GM19023 (cell line): ENCODE results near the gene CLEC16A.
A peak's percentile ranks its signal among the peaks of the same experiment; 100 is the strongest.
"Not testable (repeated sequence)": the region's sequence is repeated elsewhere in the genome, so short reads cannot be mapped to it uniquely, and the experiment has no call there.

Source experiments
- ATAC-seq: cut with Tn5 transposase; IDR thresholded peaks from one replicate; pipeline ENCODE4 v1.9.1; 2021; ENCODE audit warnings: mild to moderate bottlenecking, moderate library complexity; ENCODE audit not compliant: unreplicated experiment

CLEC16A gene

GRCh38 chr16:10964891-10965326 lies 20.5 kb downstream of the CLEC16A start:
- peak; percentile 44 for ATAC-seq

DNA sequence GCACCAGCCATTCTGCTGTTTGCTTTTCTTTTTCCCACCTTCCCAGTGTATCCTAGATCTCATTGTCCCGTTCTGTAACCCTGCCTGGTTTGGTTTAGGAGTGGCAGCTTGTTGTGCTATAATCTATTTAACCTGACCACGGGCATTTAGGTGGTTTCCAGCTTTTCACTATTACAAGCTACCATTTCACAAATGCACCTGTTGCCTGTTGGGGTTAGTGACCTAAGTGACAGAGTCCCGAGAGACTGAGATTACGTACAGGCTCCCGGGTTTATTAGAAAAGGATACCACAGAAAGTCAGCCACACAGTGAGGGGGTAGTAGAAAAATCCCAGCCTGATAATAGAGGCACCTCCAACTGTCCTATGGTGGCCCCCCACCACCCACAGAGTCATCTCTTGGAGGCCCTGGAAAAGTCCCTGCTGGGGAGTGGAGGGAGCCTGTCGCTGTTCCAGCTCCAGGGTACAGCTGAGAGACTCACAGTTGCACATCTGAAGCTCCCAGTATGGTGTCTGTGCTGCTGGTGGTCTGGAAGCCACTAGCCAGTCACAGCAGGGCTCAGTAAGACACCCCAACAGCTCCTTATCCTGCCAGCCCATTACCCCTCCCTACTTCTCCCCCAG lies 21.2 kb downstream of the CLEC16A start:
- peak; percentile 60 for ATAC-seq

- no peak for ATAC-seq
These were observed 21.8 kb downstream of the CLEC16A start for GRCh38 chr16:10966129-10966528.

DNA sequence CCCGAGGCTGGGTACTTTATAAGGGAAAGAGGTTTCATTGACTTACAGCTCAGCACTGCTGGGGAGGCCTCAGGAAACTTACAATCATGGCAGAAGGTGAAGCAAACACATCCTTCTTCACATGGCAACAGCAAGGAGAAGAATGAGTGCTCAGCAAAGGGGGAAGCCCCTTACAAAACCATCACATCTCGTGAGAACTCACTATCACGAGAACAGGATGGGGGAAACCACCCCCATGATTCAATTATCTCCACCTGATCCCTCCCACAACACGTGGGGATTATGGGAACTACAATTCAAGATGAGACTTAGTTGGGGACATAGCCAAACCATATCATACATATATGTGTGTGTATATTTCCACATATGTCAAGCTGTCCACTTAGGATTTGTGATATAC lies 22.2 kb downstream of the CLEC16A start:
- ATAC-seq, result not testable (repeated sequence)

- no peak for ATAC-seq
These were observed 23.6 kb downstream of the CLEC16A start for GRCh38 chr16:10967986-10968385.

DNA sequence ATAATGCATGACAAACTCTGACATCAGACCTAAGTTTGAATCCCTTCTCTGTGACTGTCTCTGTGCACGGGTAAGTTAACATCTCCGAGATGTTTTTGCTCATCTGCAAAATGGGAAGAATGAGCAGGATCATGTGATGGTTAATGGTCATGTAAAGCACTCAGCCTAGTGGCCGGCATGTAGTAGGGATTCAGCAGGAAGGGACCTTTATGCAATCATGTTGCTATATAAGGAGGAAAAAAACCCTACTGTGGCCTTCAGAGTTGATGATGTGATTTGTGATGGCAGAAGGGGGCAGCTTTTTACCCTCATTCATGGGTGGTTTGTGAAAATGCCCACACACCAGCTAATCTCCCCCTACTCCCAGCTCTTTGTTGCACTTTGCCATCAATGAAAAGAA lies 24.1 kb downstream of the CLEC16A start:
- ATAC-seq, result no peak

DNA sequence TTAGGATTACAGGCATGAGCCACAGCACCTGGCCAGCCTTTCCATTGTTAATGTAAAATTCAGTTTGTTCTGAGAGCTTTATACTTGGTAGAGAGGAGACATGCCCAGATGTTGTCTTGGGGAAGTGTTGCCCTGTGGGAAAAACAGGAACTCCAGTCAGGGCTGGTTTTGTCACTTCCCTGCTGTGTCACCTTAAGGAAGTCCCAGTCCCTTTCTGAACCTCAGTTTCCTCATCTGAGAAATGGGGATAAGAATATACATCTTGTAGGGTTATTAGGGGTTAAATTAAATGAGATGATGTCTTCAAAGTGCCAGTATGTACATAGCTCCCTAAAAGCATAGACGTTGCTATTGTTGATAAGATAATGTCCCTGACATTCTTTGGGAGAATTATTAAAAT lies 25.3 kb downstream of the CLEC16A start:
- ATAC-seq, result no peak

GRCh38 chr16:10970065-10970464 lies 25.7 kb downstream of the CLEC16A start:
- ATAC-seq, result no peak

DNA sequence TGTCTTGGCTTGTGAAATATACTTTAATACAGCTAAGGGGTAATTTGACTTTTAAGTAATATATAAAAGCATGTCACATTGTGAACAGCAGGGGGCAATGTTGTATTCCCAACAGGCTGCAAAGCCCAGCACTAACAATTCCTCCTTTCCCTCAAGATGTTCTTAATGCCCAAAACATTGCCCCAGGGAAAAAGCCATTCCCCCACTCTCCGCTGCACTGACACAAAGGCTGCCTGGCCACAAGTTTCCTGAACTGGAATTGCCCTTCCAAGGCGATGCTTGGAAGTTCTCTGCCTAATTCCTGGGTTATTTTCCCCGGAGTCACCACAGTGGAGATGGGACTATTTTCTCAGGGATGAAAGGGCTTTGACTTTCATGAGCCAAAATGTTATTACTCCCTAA lies 27.2 kb downstream of the CLEC16A start:
- ATAC-seq, result no peak

DNA sequence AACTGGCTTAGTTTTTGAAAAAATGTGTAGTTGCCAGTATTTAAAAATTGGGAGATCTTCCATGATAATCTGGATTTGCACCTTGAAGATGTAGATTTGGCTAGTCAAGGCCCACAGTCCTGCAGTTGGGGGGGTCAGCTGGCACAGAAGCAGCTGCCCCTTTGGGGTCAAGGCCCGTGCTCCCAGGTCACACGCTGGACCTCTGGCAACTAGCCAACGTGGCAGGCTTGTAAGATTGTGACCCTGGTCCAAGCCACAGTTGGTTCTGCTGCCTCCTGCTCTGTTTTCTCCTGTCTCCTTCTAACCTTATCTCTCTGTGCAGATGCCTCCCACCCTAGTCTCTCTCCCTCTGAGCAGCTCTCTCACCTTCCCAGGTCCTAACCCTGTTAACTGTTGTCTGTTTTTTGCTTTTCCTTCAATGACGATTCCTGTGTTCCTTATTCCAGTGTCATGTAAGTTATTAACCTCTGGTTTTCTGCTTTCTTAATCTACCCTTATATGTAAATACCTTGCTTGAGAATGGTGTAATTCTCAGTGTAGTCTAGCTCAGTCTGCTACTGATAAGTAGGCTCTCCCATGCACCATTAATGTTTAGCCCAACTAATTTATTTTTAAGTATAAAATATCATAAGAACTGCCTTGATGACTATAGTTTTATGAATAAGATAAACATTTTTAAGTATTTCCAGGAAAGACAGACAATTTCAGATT lies 27.9 kb downstream of the CLEC16A start:
- ATAC-seq, result no peak

- no peak for ATAC-seq
These were observed 28.6 kb downstream of the CLEC16A start for GRCh38 chr16:10972819-10973464.

DNA sequence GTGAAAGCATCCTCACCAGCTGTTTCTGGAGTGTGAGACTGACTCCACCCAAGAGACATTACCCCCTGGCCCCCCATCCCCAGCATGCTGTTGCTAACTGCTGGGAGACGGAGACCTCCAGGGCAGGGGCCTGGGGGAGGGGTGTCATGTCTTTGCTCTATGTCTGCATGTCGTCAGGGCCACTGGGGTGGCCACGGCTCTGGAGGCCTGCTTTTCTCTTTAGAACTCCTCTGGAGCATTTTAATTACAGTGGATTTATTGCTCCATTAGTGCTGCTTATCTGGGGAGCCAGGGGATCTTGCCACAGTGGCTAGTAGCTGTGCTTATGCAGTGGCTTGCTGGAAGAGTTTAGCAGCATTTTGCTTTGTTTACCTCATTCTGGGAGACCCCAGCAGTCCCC lies 32.3 kb downstream of the CLEC16A start:
- ATAC-seq, result no peak

- no peak for ATAC-seq
These were observed 33.8 kb downstream of the CLEC16A start for GRCh38 chr16:10978124-10978523.

DNA sequence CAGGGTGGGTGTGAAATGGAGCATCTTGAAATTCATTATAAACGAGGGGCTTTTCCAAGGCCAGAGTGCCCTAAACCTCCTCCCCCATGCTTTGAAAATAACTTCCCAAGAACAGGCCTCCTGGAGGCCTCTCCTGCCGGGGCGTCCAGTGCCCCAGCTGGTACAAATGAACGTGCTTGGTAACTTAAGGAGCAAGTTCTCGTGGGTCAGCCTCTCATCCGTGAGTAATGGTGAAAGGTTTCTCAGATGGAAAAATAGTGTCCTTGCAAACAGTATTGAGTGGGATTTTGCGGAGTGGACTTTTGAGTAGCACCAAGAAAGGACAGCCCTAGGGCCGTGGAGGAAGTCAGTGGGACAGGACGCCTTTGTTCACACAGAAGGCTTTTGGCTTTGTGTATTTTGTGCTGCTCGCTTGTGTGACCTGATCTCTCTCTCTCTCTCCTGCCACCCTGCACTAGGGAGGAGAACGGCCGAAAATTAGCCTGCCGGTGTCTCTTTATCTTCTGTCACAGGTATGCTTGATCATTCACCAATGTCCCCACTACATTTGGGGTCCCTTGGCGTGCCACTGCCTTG lies 34.6 kb downstream of the CLEC16A start:
- no peak for ATAC-seq

DNA sequence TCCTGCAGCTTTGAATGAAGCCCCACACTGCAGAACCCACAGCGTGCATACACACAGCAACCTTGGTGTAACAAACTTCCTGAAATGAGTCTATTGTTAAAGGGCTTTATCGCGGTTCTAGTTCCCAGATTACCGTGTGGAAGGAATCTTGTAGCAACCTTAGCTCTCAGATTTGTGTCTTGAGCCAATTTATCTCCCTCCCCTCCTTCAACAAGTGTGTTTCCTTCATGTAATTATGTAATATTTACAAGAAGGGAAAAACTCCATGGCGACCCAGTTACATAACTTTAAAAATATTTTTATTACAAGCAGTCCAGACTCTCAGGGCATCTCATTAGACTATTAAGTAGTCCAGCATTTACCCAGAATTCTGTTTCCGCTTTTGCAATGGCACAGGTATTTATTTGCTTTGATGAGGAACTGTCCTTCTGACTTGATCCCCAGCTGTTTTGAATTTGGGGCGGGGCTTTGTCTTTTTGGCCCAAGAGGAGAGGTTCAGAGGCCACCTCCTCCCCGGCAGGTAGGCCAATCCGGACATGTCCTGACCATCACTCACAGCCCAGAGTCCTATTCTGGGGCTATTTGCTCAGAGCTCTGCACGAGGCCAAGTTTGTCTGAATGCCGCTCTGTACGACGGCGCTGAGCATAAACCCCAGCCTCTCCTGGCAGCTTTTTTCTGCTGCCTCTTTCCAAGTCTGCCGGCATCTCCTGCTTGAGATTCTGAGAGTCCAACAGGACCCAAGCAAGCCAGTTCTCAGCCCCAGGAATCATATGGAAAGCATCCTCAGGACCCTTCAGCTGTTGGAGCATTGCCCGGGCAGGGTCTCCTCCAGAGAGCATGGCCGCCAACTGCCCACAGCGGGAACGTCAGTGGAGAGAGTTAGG lies 35.6 kb downstream of the CLEC16A start:
- no peak for ATAC-seq

GRCh38 chr16:10980813-10981212 lies 36.4 kb downstream of the CLEC16A start:
- ATAC-seq, result no peak

GRCh38 chr16:10981697-10982216 lies 37.4 kb downstream of the CLEC16A start:
- ATAC-seq, result peak; percentile 71

- ATAC-seq, result peak; percentile 34
These were observed 38.2 kb downstream of the CLEC16A start for GRCh38 chr16:10982465-10983150.

DNA sequence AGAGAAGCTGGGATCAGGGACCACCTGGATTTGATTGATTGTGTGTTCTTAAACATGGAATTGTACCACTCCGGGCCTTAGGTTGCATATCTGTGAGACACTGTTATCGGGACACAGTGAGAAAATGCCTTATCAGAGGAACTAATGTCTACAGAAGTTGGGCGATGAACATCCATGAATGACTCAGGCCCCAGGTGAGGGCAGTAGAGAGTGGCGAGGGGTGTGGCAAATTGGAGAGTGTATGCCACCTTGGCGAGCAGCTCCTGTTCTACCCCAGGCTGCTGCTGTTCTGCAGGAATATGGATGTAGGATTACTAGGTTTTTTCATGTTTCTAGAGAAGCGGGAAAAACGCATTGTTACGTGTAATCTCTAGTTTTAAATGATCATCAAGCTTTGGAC lies 38.8 kb downstream of the CLEC16A start:
- peak; percentile 17 for ATAC-seq

GRCh38 chr16:10984509-10984908 lies 40.1 kb downstream of the CLEC16A start:
- no peak for ATAC-seq
